Ovary (tissue), 3 donors: Measurements from ENCODE around the gene DCUN1D4.

ENCODE experiments used
- POLR2A ChIP-seq: fragments of 450-650 bp; IDR thresholded peaks from one replicate; pipeline ENCODE4 v1.6.1; 2017; ENCODE audit warnings: antibody characterized with exemption, mild to moderate bottlenecking, moderate library complexity
- TF ChIP-seq, protein P1 (sequence below), 3 donors: fragments of 450-650 bp in 2 of 3; fragments of 200-600 bp in 1 of 3; IDR thresholded peaks; one replicate each; pipeline versions ENCODE4 v1.5.1 to v1.8.0; 2016 to 2022; ENCODE audit warnings: antibody characterized with exemption in 3 of 3, mild to moderate bottlenecking in 1 of 3
- donor health status: DM: no; HTN: no; CAD: no.

DNA sequence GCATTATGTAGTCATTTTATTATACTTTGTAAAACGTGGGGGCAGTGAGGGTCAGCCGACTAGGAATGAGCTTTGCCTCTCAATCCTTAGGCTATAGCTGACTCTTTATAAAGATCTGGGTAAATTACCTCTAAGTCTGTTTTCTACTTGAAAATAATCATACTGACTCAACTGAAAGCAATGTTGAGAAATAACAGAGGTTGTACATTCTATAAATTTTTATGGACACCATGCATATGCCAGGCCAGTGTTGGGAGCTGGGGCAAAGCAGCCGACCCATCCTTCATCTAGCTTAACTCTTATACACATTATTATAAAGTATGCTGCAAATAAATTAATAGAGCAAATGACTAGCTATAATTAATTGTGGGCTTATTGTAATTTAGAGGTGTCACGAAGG, 2.2 kb upstream of the DCUN1D4 start:
- TF ChIP-seq, protein P1, sequence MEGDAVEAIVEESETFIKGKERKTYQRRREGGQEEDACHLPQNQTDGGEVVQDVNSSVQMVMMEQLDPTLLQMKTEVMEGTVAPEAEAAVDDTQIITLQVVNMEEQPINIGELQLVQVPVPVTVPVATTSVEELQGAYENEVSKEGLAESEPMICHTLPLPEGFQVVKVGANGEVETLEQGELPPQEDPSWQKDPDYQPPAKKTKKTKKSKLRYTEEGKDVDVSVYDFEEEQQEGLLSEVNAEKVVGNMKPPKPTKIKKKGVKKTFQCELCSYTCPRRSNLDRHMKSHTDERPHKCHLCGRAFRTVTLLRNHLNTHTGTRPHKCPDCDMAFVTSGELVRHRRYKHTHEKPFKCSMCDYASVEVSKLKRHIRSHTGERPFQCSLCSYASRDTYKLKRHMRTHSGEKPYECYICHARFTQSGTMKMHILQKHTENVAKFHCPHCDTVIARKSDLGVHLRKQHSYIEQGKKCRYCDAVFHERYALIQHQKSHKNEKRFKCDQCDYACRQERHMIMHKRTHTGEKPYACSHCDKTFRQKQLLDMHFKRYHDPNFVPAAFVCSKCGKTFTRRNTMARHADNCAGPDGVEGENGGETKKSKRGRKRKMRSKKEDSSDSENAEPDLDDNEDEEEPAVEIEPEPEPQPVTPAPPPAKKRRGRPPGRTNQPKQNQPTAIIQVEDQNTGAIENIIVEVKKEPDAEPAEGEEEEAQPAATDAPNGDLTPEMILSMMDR (IDR thresholded peaks at IDR 0.05), result no peak
- TF ChIP-seq POLR2A, result no peak
